ENCODE measurements around the gene FUT1. TPM values are rescaled to one million over a fixed set of nuclear protein-coding genes. Genes with fewer than 3 reads are reported as not detected.
"Not testable (repeated sequence)": the region's sequence is repeated elsewhere in the genome, so short reads cannot be mapped to it uniquely, and the experiment has no call there.

FUT1 gene
- total and polyA plus RNA-seq, 7 experiments from 2014 or later, result 0.17 TPM; not detected in 6

DNA sequence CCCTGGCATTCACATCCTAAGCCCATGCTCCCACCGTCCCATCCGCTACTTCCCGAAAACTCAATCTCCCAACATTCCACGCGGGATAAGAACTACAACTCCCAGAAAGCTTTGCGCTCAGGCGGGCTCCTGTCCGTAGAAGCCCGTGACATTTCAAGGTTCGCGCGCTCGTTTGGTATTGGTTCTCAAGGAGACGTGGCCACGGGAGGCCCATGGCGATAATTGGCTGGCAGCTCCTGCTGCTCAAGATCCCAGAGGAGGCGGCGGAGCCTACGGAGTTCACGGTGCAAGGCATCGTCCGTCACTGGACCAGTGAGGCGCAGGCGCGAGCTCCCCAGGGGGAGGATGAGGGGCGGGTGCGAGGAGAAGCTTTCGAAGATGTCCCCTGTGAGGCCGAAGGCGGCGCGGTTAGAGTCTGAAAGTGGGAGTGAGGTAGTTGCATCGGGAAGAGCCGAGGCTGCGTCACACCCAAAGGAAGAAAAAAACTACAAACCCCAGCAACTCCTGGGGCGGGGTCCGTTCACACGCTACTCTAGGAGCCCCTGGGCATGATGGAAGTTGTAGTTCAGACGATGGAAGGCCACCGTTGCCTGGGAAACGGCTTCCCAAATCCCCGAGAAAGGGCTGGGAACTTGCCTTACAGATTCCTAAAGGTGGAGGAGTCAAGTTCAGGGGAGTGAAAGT lies 31.7 kb downstream of the FUT1 start:
- no peaks in the 10 kb centered on the region for H3K9me3 ChIP-seq (ENCODE audit: control insufficient read depth in 2 of 3, low read length in 3 of 3)
- H3K27me3 ChIP-seq (ENCODE audit: control insufficient read depth in 2 of 2, insufficient read depth in 2 of 2, low read length in 2 of 2), result no peaks in the 10 kb centered on the region
- H3K9me3 Mint-ChIP-seq, result peaks cover 0 to 11% (median 8%) of the 10 kb centered on the region in 11 donors
- peaks cover 3 to 10% (median 8%) of the 10 kb centered on the region in 5 donors for H3K36me3 Mint-ChIP-seq
- intact Hi-C loops (cut with micrococcal nuclease), result loop anchor here (1.0 to 10.0 kb wide), 7 partner anchors 18 to 1154 kb away; partner anchors contain the start of genes DBP (in 2 of the 2), RPL18 (in 2 of the 2), SPHK2 (in 2 of the 2) and AKT1S1 (in 1 of the 2)
- peaks cover 5 to 17% of the 10 kb centered on the region in 2 donors for H3K4me1 ChIP-seq (ENCODE audit: control insufficient read depth in 2 of 2, insufficient read depth in 2 of 2, low read length in 2 of 2)
- H3K4me3 ChIP-seq (ENCODE audit: low read length), result peak overlapping the region; percentile 92
- peak overlapping the region; percentile 80 to 99 (median 97) for H3K4me3 Mint-ChIP-seq
- peak overlapping the region; percentile 80 for H3K27ac ChIP-seq (ENCODE audit: low read depth, low read length)
- no peaks in the 10 kb centered on the region for H3K27me3 Mint-ChIP-seq
- DNase-seq (peak; percentile 77 to 93 (median 89)), ATAC-seq (peak; percentile 91)
- CTCF ChIA-PET, result no interaction called here
- POLR2A ChIA-PET, result interaction anchor here (0.6 to 1.7 kb wide), 2 partner anchors 75 to 280 kb away, joined by 4 to 8 read pairs; partner anchors contain the start of gene CA11
- no peaks in the 10 kb centered on the region for H3K36me3 ChIP-seq (ENCODE audit: control insufficient read depth in 2 of 3, insufficient read depth in 3 of 3, low read length in 3 of 3)
- H3K4me1 Mint-ChIP-seq, result peaks cover 19 to 30% (median 25%) of the 10 kb centered on the region in 7 donors
- H3K27ac Mint-ChIP-seq, result peak overlapping the region; percentile 98 to 100 (median 99)

DNA sequence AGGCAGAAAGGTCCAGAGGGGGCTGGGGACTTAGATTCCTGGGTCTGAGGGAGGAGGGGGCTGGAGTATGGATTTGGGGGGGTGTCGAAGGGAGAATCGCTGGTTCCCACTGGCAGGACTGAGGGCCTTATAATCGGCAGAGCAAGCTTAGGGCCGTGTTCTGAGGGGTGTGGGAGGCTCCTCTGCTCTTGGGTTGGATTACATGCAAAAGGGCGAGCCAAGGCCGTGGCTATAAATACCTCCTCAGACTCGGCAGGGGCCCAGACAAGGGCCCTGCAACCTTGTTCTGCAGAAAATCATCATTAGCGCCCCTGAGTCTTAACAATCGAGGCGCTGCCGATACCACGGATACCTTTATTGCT lies 32.2 kb downstream of the FUT1 start:
- ChIA-PET CTCF (no interaction called here), POLR2A (interaction anchor here (1.7 kb wide), 1 partner anchor 75 kb away, joined by 8 read pairs; the partner anchor contains the start of gene CA11)
- Mint-ChIP-seq H3K9me3 (peaks cover 0 to 7% (median 4%) of the 10 kb centered on the region in 11 donors), H3K4me1 (peaks cover 14 to 25% (median 21%) of the 10 kb centered on the region in 7 donors), H3K27ac (peak overlapping the region; percentile 98 to 100 (median 99)), H3K36me3 (peaks cover 3 to 6% (median 3%) of the 10 kb centered on the region in 5 donors), H3K4me3 (peak overlapping the region; percentile 80 to 99 (median 97)), H3K27me3 (no peaks in the 10 kb centered on the region)
- no peak for ATAC-seq
- Histone ChIP-seq H3K4me3 (ENCODE audit: low read length) (peak overlapping the region; percentile 92), H3K27me3 (ENCODE audit: control insufficient read depth in 2 of 2, insufficient read depth in 2 of 2, low read length in 2 of 2) (no peaks in the 10 kb centered on the region), H3K27ac (ENCODE audit: low read depth, low read length) (no peak overlapping the region), H3K36me3 (ENCODE audit: control insufficient read depth in 2 of 3, insufficient read depth in 3 of 3, low read length in 3 of 3) (no peaks in the 10 kb centered on the region), H3K4me1 (ENCODE audit: control insufficient read depth in 2 of 2, insufficient read depth in 2 of 2, low read length in 2 of 2) (peaks cover 5 to 13% of the 10 kb centered on the region in 2 donors), H3K9me3 (ENCODE audit: control insufficient read depth in 2 of 3, low read length in 3 of 3) (no peaks in the 10 kb centered on the region)
- DNase-seq, result no peak
- intact Hi-C loops (cut with micrococcal nuclease), result loop anchor here (1.0 to 10.0 kb wide), 7 partner anchors 18 to 1155 kb away; partner anchors contain the start of genes RPL18 (in 2 of the 2), SPHK2 (in 2 of the 2), AKT1S1 (in 1 of the 2) and DBP (in 1 of the 2)

DNA sequence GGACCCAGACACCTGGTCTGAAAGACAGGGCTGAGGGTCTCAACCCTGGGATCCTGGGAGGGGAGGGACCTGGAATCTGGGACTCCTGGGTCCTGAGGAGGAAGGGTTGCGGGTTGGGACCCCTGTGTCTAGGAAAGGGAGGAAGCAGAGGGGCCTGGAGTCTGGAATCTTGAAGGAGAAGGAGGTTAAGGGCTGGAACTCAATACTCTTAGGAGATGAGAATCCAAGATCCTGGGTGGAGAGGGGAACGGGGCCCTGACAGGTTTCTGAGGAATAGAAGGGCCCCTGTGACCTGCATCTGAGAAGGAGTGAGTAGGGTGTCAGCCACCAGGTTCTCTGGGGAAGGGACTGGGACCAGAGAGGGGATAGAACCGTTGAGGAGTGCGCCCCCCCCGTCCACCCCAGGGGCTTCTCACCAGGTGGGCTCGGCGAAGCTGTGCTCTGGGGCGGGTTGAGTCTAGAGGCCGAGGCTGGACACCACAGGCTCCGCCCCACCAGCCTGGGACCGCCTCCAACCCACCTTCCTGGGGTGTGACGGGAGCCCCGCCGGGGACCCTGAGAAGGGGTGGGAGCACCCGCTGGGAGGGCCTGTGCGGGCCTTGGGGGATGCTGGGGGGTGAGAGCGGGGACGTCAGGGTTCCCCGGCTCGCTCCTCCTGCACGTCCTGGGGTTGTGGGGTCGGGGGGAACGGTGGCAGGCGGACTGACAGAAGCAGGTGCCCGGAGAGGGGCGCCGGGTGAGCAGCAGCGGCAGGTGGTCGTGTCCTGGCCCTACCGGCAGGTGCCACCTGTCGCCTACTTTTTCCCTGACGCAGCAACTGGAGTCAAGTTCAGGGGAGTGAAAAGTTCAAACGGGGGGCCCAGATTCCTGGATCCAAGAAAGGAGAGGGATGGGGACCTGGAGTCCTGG lies 32.9 kb downstream of the FUT1 start, which contains the start of gene MAMSTR:
MAMSTR (minus strand) TSS at position 463 of the 909 bp plus-strand sequence. CDS start 694 bp downstream, outside the sequence.
- H3K4me1 Mint-ChIP-seq, result peaks cover 12 to 24% (median 18%) of the 10 kb centered on the region in 7 donors
- POLR2A ChIA-PET, result no interaction called here

DNA sequence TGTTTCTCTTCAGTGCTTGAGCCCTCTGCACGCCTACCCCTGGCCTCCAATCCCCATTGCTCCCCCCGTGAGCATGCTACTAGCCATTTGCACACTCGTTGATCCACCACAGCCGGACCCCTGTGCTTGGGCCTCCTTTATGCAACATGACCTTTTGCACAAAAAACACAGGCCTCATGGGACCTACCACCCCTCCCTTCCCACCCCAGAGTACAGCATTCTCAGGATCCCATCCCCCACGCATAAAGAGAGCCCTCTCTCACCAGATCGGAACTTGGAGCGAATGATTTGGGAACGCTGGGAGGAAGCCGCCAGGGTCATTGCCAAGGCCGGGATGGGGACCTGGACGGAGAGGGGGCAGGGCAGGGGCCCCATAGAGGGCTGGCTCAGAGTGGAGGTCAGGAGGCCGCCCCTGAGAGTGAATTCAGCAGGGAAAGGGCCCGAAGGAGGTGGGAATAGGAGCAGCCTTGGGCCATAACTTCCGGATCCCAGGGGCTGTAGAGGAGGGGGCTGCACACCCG lies 33.7 kb downstream of the FUT1 start:
- Histone ChIP-seq H3K36me3 (ENCODE audit: control insufficient read depth in 2 of 3, insufficient read depth in 3 of 3, low read length in 3 of 3) (peaks cover 0 to 1% (median 0%) of the 10 kb centered on the region in 3 experiments), H3K27ac (ENCODE audit: low read depth, low read length) (no peak overlapping the region), H3K9me3 (ENCODE audit: control insufficient read depth in 2 of 3, low read length in 3 of 3) (no peaks in the 10 kb centered on the region), H3K4me1 (ENCODE audit: control insufficient read depth in 2 of 2, insufficient read depth in 2 of 2, low read length in 2 of 2) (peaks cover 8 to 9% of the 10 kb centered on the region in 2 donors), H3K27me3 (ENCODE audit: control insufficient read depth in 2 of 2, insufficient read depth in 2 of 2, low read length in 2 of 2) (no peaks in the 10 kb centered on the region), H3K4me3 (ENCODE audit: low read length) (no peak overlapping the region)
- DNase-seq (no peak), ATAC-seq (no peak)
- POLR2A ChIA-PET, result no interaction called here
- intact Hi-C loops (cut with micrococcal nuclease), result no loop called here
- no peaks in the 10 kb centered on the region for H3K27me3 Mint-ChIP-seq
- H3K4me1 Mint-ChIP-seq, result peaks cover 12 to 25% (median 22%) of the 10 kb centered on the region in 7 donors
- no peaks in the 10 kb centered on the region for H3K36me3 Mint-ChIP-seq
- H3K4me3 Mint-ChIP-seq, result peak overlapping the region in 3 of 10 donors; percentile 4 to 17 (median 17)
- H3K9me3 Mint-ChIP-seq, result no peaks in the 10 kb centered on the region
- peak overlapping the region in 1 of 9 donors; percentile 63 for H3K27ac Mint-ChIP-seq
- CTCF ChIA-PET, result no interaction called here

More for the DNA sequence above, 32.9 kb downstream of the FUT1 start, which contains the start of gene MAMSTR:
- Histone ChIP-seq H3K27me3 (ENCODE audit: control insufficient read depth in 2 of 2, insufficient read depth in 2 of 2, low read length in 2 of 2) (no peaks in the 10 kb centered on the region), H3K36me3 (ENCODE audit: control insufficient read depth in 2 of 3, insufficient read depth in 3 of 3, low read length in 3 of 3) (no peaks in the 10 kb centered on the region), H3K4me1 (ENCODE audit: control insufficient read depth in 2 of 2, insufficient read depth in 2 of 2, low read length in 2 of 2) (peaks cover 8% of the 10 kb centered on the region in 2 donors), H3K27ac (ENCODE audit: low read depth, low read length) (peak within 1 kb of the TSS; percentile 80), H3K9me3 (ENCODE audit: control insufficient read depth in 2 of 3, low read length in 3 of 3) (no peaks in the 10 kb centered on the region), H3K4me3 (ENCODE audit: low read length) (peak within 1 kb of the TSS; percentile 92)
- peak within 1 kb of the TSS; percentile 98 to 100 (median 99) for H3K27ac Mint-ChIP-seq
- CTCF ChIA-PET, result no interaction called here
- H3K36me3 Mint-ChIP-seq, result no peaks in the 10 kb centered on the region
- DNase-seq (no peak), ATAC-seq (no peak)
- H3K4me3 Mint-ChIP-seq, result peak within 1 kb of the TSS; percentile 80 to 99 (median 97)
- intact Hi-C loops (cut with micrococcal nuclease), result loop anchor here (1.0 to 10.0 kb wide), 7 partner anchors 19 to 1155 kb away; partner anchors contain the start of genes RPL18 (in 2 of the 2), SPHK2 (in 2 of the 2), AKT1S1 (in 1 of the 2) and DBP (in 1 of the 2)
- H3K9me3 Mint-ChIP-seq, result no peaks in the 10 kb centered on the region
- H3K27me3 Mint-ChIP-seq, result no peaks in the 10 kb centered on the region

DNA sequence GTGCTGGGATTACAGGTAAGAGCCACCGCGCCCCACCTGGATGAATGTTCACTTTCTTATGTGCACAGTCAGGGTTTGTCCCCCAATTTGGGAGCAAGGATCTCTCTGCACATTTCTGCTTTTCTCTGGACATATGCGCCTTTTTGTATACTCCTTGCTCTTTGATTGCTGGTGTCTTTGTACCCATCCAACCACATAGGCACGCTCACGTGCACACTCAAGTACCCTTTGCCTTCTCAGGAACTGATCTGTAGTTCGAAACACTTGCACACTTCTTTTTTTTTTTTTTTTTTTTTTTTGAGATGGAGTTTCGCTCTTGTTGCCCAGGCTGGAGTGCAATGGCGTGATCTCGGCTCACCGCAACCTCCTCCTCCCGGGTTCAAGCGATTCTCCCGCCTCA lies 34.3 kb downstream of the FUT1 start:
- Mint-ChIP-seq H3K4me1 (peaks cover 14 to 31% (median 24%) of the 10 kb centered on the region in 7 donors), H3K4me3 (peak overlapping the region in 1 of 10 donors; percentile 43)
- H3K36me3 Mint-ChIP-seq; H3K36me3 ChIP-seq (ENCODE audit: control insufficient read depth in 2 of 3, insufficient read depth in 3 of 3, low read length in 3 of 3); H3K9me3 Mint-ChIP-seq; ATAC-seq; H3K27ac ChIP-seq (ENCODE audit: low read depth, low read length); POLR2A ChIA-PET; H3K27me3 Mint-ChIP-seq; H3K4me3 ChIP-seq (ENCODE audit: low read length); intact Hi-C loops (cut with micrococcal nuclease); H3K27me3 ChIP-seq (ENCODE audit: control insufficient read depth in 2 of 2, insufficient read depth in 2 of 2, low read length in 2 of 2); H3K9me3 ChIP-seq (ENCODE audit: control insufficient read depth in 2 of 3, low read length in 3 of 3); CTCF ChIA-PET; H3K27ac Mint-ChIP-seq; DNase-seq: not testable (repeated sequence)
- peaks cover 13 to 15% of the 10 kb centered on the region in 2 donors for H3K4me1 ChIP-seq (ENCODE audit: control insufficient read depth in 2 of 2, insufficient read depth in 2 of 2, low read length in 2 of 2)

All from naive thymus-derived CD4-positive, alpha-beta T cell (primary cell).